Loucy (cell line): ENCODE measurements around the gene SUCNR1.

Experiments
- EZH2phosphoT487 ChIP-seq: fragments of 200-600 bp; IDR thresholded peaks from 2 replicates; pipeline ENCODE4 v1.6.1; 2018; ENCODE audit warnings: antibody characterized with exemption, mild to moderate bottlenecking, moderate library complexity, borderline replicate concordance
- TF ChIP-seq, protein P1 (sequence below): fragments of 200-600 bp; sonication (generic); conservative IDR thresholded peaks from 2 replicates; pipeline ENCODE4 v1.5.1; 2014; ENCODE audit warnings: mild to moderate bottlenecking, antibody characterized with exemption, low read length

DNA sequence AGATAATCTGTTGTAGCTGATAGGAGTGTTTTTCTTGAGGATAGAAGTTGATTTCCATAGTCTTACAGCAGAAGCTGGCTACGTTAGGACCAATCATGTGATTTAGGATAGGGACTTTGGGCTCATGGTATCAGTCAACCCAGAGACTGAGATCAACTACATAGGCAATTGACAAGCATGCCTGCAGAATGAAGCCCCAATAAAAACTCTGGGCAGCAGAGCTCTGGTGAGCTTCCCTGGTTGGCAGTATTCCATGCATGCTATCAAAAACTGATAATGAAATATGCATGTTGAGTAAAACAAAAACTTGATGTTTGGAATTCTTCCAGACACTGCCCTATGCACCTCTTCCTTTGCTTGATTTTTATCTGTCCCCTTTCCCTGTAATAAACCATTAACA is 38.0 kb downstream of the SUCNR1 start:
- TF ChIP-seq, protein P1, sequence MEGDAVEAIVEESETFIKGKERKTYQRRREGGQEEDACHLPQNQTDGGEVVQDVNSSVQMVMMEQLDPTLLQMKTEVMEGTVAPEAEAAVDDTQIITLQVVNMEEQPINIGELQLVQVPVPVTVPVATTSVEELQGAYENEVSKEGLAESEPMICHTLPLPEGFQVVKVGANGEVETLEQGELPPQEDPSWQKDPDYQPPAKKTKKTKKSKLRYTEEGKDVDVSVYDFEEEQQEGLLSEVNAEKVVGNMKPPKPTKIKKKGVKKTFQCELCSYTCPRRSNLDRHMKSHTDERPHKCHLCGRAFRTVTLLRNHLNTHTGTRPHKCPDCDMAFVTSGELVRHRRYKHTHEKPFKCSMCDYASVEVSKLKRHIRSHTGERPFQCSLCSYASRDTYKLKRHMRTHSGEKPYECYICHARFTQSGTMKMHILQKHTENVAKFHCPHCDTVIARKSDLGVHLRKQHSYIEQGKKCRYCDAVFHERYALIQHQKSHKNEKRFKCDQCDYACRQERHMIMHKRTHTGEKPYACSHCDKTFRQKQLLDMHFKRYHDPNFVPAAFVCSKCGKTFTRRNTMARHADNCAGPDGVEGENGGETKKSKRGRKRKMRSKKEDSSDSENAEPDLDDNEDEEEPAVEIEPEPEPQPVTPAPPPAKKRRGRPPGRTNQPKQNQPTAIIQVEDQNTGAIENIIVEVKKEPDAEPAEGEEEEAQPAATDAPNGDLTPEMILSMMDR: no peak
- no peak for TF ChIP-seq EZH2phosphoT487
